SKM-1 (cell line): ENCODE measurements around the gene GOLM1.
"Not testable (repeated sequence)": the region's sequence is repeated elsewhere in the genome, so short reads cannot be mapped to it uniquely, and the experiment has no call there.

ENCODE experiments used
- DNase-seq: peaks from one replicate; lab custom pipeline; 2025; ENCODE audit not compliant: unreplicated experiment; lab: John Stamatoyannopoulos, UW

GOLM1 gene

DNA sequence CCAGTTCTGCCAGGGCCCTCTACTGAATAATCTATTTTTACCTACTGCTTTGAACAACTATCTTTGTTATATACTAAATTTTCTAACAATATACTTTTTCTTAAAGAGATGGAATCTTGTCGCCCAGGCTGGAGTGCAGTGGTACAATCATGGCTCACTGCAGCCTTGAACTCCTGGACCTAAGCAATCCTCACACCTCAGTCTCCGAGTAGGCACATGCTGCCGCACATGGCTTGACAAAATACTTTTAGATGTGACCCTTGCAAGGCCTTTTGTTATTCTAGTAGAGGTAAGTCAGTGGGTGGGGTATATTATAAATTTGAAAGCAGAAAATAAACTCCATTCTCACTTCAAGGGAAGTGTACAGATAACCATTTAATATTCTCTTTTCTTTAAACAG lies 7.9 kb downstream of the GOLM1 start:
- no peak for DNase-seq

DNA sequence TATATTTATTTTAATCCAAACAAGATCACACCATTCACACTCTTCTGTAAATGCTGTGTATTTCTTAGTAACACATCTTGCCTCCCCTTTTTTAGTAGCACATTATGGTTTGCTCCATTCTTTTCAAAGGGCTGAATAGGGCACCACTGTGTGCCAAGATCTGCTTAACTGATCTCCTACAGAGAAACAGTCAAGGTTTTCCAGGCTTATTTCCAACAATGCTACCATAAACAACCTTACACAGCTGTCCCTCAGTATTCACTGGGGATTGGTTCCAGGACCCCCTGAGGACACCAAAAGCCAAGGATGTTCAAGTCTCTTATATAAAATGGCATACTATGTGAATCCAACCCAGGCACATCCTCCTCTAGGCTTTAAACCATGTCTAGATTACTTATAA lies 16.5 kb downstream of the GOLM1 start:
- DNase-seq = no peak

DNA sequence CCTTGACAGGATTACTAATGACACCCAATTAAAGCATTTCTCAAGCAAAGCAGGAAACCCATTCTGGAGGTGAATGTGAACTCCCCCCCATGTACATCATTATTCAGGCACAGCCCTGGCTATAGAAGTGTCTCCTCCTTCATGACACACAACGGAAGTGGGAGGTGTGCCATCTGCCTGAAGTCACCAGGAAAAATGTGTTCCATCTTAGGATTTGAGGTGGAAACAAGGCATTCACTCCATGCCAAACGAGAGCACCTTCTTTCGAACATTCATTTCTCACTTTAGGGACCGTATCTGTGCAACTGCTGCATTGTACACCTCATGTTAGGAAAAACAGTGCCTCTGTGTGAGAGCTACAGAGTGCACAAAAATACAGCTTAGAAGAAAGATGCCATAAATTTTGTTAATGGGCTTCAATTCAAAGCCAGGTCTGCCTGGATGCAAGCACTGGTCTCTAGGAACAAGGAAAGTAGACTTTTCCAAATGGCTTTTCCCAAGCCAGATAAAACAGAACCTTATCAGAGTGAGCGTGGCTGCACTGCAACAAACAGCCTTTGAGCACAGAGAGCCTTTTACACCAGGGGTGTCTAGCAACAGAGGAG lies 19.4 kb downstream of the GOLM1 start:
- no peak for DNase-seq

DNA sequence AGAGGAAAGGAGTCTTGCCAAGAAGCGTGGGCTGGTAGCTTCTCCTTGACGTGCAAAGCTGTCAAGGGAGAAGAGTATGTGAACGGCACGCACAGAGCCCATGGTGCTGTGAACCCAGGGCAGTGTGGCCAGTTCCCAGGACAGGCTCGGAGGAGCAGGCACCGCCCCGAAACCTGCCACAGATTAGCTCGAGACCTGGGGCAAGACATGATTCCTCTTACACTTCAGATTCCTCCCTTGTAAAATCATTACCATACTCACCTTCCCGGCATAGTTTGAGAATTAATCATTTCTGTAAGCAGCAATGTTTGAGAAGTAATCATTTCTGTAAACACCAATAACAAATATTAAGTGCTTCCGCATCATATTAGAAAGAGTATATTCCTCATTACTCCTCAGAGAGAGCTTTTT lies 19.9 kb downstream of the GOLM1 start:
- DNase-seq = no peak

DNA sequence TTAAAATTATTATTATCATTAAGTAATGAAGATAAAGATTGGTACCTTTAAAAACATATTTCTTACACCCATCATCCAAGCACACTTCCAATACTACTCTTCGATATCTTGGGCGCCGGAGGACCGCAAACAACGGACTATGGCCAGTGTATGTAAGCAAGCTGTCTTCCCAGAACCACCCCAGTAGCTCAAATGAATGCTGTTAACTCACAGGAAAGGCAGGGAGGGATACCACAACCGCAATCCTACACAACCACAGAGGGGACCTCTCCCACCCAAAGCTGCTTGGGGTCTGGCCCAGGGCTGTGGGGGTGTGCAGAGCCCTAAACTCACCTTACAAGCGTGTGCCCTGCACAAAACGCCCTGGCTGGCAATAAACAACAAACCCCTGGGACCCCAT lies 20.6 kb downstream of the GOLM1 start:
- no peak for DNase-seq

DNA sequence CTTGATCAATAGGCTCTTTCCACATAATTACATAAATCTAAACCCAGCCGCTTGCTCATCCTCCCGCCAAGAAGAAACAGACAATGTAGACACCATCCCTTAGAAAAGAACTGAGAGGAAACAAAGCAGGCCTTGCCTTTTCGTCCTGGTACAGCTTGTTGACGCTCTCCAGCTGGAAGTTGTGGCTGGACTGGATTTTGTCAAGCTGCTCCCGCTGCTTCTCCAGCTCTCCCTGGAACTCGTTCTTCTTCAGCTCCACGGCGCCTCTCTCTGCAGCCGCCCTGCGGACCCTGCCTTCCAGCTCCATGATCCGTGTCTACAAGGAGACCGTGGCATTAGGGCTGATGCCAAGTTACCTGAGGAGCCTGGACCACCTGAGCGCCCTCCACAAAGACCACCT lies 22.1 kb downstream of the GOLM1 start:
- no peak for DNase-seq

DNA sequence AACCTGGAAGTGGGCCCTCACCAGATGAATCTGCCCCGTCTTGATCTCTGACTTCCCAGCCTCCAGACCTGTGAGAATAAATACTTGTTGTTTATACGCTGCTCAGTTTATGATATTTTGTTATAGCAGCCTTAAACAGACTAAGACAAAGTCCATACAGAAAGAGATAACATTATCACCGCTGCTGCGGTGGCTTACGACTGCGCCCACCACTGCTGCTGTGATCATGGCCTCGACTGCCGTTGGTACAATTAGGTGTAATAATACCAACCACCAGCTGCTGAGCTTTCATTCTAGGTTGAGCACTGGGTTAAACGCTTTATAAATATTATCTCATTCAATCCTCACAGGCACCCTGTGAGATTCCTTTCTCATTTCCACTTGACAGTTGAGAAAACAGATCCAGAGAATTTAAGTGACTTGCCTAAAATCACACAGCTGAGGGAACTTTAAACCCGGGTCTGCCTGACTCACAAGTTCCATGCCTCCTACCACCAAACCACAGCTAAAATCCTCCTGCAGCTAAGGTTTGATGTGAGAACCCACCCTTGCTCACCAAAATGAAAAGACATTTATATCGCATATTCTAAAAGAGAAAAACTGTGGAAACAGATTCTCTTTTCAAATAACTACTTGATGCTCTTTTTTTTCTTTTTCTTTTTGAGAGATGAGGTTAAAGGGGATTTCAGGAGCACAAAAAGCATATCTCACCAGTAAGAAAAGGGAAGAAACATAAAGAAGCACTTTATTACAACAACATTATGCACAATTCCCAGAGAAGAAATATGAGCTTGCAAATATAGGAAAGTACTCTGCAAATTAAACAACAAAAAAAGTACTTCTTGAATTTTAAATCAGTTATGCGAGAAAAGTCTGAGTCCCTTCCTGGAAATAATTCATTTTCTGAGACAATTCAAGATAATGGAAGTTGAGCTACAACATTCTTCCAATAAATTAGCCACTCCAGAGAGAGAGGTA lies 23.9 kb downstream of the GOLM1 start:
- no peak for DNase-seq

DNA sequence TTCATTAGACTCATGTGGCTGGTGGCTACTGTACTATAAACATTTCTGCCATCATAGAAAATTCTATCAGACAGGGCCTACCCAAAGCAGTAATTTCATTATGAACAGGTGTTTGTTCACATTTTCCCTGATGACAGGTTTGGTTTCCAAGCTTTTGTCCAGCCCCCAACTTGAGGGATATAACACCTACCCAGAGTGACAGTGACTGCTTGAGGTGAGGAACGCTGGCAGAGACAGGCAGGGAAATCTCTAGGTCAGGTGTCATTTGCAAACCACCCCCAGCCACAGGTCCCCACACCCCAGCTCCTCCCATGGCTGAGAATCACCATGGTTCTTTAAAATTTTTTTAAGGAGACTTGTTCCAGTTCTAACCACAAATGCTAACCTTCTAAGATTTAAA lies 25.5 kb downstream of the GOLM1 start:
- no peak for DNase-seq

DNA sequence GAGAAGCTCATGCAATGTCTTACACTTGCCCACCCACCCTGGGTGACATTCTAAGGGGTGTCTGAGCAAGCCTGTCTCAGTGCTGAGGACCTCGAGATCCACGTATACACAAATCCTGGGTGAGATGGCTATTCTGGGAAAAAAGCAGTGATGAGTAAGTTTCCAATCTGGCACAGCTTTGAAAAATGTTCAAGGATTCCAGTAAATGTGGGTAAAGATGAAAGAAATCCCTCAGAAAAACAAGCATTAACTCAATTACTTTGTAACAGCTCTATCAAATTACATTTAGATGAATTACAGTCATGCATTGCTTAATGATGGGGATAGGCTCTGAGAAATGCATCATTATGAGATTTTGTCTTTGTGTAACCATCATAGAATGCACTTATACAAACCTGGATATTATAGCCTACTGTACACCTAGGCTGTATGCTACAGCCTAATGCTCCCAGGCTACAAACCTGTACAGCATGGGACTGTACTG lies 26.9 kb downstream of the GOLM1 start:
- no peak for DNase-seq

DNA sequence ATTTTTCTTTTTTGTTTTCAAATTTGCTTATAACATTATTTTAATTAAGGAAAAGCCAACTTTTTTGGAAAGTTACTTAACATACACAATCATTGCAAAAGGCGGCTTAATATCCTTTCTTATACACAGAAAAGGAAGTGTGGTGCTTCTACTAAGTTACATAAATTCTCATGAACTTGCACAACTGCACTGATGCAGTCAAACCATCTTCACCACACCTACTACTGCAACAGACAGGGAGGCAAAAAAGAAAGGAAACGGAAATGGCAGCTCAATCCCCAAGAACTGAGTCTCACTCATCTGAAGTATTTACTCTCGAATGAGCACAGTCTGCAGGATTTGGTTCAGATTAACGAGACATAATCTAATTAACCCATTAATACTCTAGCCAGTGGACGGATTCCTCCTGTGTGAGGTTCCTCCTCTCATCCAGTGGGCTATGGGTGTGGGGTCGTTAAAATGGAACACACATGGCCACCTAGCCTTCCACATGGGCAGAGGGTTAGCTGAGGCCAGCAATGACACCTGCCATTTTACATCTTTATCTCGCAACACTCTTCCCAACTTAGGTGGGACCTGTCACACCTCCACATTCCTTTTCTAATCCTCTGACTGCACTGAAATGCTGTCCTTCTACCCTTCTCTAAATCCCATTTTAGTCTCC lies 30.0 kb downstream of the GOLM1 start:
- DNase-seq = peak; percentile 81

DNA sequence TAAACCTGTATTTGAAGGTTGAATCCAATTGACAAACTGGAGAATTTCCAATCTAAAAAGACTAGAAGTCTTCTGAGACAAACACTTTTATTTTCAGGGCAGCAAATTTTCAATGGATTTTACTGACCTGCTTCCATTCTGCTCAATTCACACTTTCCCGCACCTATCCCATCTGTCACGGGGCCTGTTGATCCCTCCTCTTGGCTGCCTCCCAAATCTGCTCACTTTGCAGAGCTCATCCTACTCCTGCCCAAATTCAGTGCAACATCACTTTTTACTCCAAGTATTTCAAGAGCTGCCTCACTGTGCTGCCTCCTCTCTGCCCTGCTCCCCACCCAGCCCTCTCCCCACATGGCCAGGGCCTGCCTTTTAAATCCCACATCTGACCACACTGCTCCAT lies 35.1 kb downstream of the GOLM1 start:
- no peak for DNase-seq

DNA sequence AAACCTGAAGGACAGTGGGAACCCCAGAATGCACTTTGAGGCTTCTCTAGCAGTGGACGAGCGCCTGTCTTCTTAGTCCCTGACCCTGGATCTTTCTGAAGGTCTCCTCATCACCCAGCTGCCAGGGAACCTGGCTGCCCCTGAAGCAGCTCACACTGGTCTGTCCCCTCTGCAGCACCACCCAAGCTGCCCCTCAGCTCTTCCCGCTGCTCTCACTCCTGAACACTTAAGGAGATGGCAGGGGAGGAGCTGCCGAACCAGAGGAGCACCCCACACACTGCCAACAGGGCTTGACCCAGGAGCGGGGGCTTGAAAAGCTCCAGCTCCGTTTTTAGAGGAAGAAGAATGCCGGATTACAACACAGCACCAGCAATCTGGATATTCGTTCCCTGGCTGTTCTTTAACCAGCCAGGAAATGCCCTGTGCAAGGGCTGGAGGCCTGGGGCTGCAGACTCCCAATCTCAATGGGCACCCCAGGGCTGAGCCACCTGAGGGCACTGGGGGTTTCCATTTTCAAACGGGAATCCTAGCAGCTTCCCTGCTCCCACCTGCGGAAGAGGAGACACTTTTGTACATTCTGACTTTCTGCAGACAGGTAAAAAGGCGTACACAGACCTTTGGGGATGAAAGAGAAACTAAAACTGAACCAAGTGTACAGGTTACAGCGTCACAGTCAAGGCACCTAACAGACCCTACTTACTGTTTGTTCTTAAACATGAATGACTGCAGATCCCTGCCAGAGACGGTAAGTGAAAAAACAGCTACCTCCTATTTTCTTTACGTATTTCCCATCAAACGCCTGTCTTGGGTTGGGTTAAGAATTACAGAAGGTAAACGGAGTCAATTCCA lies 36.3 kb downstream of the GOLM1 start:
- DNase-seq = no peak

DNA sequence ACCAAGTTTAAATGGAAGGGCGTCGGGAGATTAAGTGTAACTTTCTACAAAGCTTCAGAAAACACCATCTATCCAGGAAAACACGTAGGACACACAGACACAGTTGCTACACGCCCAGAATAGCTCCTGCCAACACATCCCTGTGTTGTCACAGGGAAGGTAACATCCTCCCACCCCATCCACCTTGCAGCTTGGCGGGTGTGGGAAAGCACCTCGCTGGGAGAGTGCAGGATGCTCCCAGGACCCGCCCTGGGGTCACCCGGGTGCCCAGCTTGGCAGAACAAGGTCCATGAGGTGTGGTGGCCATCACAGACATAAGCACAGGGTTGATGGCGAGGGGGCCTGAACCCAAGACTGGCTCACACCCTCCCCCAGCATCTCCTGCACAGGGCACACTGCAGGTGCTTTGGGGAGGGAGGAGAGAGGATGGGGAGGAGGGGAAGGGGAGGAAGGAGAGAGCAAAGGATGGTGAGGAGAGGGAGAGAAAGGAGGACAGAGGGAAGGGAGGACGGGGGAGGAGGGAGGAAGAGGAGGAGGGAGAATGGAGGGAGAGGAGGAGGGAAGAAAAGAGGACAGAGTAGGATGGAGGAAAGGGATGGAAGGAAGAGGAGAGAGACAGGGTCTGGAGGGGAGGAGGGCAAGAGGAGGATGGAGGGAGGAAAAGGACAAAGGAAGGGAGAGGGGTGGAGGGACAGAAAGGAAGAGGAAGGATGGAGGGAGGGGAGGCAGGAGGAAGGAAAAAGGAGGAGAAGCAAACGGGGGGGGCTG lies 37.2 kb downstream of the GOLM1 start:
- no peak for DNase-seq

DNA sequence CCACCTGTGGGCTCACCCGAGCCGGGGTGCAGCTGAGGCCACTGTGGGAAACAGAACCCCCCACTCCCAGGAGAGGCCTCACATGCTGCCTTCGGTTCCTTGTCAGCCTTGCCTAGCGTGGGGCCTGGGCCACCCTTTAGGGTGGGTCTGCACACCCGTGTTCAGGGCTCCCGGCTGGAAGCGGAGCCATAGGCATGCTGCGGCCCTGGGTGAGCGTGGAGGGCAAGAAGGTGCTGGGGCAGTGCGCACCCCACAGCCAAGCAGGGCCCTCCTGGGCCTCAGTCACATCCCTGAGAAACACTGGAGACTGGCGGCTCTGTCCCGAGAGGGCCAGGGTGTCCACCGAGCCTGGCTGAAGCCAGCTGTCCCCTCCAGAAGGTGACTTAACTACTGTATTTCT lies 41.9 kb downstream of the GOLM1 start:
- DNase-seq = no peak

DNA sequence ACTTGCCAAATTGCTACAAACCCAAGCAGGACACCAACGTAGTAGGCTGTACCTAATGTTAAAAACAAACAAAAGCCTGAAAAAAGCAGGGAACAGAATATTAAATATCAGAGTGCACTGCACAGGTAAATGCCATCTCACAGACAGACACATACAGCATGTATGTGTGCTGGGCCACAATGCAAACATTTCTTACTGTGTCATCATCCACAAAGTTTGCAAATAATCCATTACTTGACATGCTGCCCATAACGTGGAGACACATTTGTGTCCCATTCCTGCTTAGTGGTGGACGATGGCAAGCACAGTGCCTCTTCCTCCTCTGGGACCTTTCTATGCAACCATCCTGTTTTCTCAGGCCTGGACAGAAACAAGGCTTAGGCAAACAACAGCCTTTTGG lies 44.7 kb downstream of the GOLM1 start:
- no peak for DNase-seq

DNA sequence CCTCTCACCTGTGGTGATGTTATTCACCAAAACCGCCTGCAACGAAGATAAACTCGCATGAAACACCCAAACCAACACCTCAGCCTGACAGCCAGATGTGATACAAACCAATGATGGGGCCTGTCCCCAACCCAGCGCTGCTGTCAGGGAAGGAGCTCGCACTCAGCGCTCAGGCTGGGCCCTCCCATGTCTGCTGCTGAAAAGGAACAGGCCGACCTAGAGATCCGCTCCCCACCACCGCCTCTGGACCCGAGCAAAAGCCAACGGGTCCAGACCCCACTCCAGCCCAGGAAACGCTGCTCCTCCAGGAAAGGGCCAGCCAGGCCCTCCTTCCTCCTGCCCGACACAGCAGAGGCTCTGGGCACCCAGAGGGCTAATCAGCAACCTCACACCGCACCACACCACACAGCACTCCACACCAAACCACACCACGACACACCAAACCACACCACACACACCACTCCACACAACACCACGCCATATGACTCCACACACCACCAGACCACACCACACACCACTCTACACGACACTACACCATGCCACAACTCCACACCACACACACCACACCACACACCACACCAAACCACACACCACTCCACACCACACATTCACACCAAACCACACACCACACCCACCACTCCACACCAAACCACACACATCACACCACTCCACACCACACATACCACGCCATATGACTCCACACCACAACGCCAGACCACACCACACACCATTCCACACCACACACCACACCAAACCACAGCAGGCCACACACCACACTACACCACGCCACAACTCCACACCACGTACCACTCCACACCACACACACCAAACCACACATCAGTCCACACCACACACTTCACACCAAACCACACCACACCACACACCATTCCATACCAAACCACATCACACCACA lies 46.5 kb downstream of the GOLM1 start:
- DNase-seq = no peak

DNA sequence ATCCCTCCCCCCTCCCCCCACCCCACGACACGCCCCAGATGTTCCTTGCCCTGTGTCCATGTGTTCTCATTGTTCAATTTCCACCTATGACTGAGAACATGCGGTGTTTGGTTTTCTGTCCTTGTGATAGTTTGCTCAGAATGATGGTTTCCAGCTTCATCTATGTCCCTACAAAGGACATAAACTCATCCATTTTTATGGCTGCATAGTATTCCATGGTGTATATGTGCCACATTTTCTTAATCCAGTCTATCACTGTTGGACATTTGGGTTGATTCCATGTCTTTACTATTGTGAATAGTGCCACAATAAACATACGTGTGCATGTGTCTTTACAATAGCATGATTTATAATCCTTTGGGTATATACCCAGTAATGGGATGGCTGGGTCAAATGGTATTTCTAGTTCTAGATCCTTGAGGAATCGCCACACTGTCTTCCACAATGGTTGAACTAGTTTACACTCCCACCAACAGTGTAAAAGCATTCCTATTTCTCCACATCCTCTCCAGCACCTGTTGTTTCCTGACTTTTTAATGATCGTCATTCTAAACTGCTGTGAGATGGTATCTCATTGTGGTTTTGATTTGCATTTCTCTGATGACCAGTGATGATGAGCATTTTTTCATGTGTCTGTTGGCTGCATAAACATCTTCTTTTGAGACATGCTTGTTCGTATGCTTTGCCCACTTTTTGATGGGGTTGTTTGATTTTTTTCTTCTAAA lies 51.2 kb downstream of the GOLM1 start:
- not testable (repeated sequence) for DNase-seq

DNA sequence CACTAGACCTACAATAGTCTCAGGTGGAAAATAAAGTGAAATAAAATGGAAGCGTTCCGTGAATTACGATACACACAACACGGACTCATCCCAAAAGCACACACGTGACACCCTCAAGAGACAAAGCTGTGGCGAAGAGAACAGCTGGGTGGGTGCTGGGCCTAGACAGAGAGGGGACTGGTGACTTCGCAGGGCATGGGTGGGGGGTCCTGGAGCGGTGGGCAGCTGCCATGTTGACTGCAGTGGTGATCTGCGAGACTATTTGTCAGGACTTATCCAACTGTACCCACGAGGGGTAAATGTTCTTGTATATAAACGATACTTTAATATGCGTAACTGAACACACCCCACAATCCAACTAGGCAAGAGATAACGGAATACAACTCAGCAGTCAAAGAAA lies 52.0 kb downstream of the GOLM1 start:
- DNase-seq = no peak
